ENCODE data around the gene FKBP7. TPM values are rescaled to one million over a fixed set of nuclear protein-coding genes. Genes with fewer than 3 reads are reported as not detected.

The FKBP7 gene
- total and polyA plus RNA-seq, 2 of the 13 experiments (the other 11 are each of a cell fraction or from before 2014, with no cell fraction given) = 12.4 to 14.8 TPM

DNA sequence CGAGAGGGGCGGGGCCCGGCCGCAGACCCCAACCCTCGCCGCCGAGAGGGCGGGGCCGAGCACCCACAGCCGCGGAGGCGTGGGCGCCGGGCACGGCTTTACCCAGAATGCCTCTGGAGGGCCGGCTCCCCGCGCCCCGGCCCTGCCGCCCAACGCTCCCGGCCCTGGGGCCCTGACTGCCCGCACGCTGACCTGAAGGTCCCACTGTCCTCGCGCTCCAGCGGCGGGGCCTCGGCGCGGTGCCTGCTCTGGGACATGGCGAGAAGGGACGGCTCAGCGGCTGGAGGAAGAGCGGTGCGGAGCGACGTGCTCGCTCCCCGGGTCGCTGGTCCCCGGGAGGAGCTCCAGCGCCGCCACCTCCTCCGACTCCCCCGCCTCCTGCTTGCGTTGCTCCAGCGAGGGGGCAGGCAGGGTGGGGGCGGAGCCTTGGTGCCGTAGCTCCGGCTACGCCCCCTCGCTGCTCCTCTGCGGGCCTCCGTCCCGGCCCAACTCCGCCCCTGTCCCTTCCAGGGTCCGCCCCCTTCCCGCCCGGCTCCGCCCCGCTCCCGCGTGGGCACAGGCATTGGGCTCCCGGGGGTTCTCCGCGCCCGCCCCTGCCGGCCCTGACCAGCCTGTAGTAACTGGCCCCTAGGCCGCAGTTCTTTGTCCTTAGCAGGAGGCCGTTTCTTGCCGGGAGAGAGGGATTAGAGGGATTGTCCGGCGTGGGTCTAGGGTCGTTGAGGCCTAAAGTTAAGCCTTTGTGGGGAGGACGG, 27.4 kb downstream of the FKBP7 start, which contains the start of the genes PJVK and PRKRA (continued):
- TF ChIP-seq, protein P1, sequence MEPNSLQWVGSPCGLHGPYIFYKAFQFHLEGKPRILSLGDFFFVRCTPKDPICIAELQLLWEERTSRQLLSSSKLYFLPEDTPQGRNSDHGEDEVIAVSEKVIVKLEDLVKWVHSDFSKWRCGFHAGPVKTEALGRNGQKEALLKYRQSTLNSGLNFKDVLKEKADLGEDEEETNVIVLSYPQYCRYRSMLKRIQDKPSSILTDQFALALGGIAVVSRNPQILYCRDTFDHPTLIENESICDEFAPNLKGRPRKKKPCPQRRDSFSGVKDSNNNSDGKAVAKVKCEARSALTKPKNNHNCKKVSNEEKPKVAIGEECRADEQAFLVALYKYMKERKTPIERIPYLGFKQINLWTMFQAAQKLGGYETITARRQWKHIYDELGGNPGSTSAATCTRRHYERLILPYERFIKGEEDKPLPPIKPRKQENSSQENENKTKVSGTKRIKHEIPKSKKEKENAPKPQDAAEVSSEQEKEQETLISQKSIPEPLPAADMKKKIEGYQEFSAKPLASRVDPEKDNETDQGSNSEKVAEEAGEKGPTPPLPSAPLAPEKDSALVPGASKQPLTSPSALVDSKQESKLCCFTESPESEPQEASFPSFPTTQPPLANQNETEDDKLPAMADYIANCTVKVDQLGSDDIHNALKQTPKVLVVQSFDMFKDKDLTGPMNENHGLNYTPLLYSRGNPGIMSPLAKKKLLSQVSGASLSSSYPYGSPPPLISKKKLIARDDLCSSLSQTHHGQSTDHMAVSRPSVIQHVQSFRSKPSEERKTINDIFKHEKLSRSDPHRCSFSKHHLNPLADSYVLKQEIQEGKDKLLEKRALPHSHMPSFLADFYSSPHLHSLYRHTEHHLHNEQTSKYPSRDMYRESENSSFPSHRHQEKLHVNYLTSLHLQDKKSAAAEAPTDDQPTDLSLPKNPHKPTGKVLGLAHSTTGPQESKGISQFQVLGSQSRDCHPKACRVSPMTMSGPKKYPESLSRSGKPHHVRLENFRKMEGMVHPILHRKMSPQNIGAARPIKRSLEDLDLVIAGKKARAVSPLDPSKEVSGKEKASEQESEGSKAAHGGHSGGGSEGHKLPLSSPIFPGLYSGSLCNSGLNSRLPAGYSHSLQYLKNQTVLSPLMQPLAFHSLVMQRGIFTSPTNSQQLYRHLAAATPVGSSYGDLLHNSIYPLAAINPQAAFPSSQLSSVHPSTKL (CRISPR knock-in tag; IDR thresholded peaks at IDR 0.05) = peak; percentile 74
- TF ChIP-seq ESRRA (CRISPR knock-in tag; IDR thresholded peaks at IDR 0.05; ENCODE audit: low read depth) (peak; percentile 81), HNRNPL (IDR thresholded peaks at IDR 0.05; ENCODE audit: low read depth, low read length) (peak; percentile 76; the same call in 1 of the 2 replicates), ZNF441 (CRISPR knock-in tag; IDR thresholded peaks at IDR 0.05; ENCODE audit: borderline replicate concordance) (peak; percentile 80), ZSCAN29 (CRISPR knock-in tag; conservative IDR thresholded peaks at IDR 0.05) (peak; percentile 77; the same call in 1 of the 2 replicates), ZNF446 (CRISPR knock-in tag; IDR thresholded peaks at IDR 0.05) (peak; percentile 1; the same call in 1 of the 2 replicates), NPAS2 (CRISPR knock-in tag; IDR thresholded peaks at IDR 0.05; ENCODE audit: borderline replicate concordance) (no peak)
- TF ChIP-seq, protein P2, sequence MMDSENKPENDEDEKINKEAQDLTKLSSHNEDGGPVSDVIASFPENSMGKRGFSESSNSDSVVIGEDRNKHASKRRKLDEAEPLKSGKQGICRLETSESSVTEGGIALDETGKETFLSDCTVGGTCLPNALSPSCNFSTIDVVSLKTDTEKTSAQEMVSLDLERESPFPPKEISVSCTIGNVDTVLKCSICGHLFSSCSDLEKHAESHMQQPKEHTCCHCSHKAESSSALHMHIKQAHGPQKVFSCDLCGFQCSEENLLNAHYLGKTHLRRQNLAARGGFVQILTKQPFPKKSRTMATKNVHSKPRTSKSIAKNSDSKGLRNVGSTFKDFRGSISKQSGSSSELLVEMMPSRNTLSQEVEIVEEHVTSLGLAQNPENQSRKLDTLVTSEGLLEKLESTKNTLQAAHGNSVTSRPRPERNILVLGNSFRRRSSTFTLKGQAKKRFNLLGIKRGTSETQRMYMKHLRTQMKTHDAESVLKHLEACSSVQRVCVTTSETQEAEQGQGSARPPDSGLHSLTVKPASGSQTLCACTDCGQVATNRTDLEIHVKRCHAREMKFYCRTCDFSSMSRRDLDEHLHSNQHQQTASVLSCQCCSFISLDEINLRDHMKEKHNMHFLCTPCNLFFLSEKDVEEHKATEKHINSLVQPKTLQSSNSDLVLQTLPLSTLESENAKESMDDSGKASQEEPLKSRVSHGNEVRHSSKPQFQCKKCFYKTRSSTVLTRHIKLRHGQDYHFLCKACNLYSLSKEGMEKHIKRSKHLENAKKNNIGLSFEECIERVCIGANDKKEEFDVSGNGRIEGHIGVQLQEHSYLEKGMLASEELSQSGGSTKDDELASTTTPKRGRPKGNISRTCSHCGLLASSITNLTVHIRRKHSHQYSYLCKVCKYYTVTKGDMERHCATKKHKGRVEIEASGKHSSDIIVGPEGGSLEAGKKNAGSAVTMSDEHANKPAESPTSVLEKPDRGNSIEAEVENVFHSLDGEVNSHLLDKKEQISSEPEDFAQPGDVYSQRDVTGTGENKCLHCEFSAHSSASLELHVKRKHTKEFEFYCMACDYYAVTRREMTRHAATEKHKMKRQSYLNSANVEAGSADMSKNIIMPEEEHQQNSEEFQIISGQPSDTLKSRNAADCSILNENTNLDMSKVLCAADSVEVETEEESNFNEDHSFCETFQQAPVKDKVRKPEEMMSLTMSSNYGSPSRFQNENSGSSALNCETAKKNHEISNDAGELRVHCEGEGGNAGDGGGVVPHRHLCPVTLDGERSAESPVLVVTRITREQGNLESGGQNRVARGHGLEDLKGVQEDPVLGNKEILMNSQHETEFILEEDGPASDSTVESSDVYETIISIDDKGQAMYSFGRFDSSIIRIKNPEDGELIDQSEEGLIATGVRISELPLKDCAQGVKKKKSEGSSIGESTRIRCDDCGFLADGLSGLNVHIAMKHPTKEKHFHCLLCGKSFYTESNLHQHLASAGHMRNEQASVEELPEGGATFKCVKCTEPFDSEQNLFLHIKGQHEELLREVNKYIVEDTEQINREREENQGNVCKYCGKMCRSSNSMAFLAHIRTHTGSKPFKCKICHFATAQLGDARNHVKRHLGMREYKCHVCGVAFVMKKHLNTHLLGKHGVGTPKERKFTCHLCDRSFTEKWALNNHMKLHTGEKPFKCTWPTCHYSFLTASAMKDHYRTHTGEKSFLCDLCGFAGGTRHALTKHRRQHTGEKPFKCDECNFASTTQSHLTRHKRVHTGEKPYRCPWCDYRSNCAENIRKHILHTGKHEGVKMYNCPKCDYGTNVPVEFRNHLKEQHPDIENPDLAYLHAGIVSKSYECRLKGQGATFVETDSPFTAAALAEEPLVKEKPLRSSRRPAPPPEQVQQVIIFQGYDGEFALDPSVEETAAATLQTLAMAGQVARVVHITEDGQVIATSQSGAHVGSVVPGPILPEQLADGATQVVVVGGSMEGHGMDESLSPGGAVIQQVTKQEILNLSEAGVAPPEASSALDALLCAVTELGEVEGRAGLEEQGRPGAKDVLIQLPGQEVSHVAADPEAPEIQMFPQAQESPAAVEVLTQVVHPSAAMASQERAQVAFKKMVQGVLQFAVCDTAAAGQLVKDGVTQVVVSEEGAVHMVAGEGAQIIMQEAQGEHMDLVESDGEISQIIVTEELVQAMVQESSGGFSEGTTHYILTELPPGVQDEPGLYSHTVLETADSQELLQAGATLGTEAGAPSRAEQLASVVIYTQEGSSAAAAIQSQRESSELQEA (CRISPR knock-in tag; IDR thresholded peaks at IDR 0.05; ENCODE audit: not compliant biosample characterization) = peak; percentile 72
- TF ChIP-seq, protein P3, sequence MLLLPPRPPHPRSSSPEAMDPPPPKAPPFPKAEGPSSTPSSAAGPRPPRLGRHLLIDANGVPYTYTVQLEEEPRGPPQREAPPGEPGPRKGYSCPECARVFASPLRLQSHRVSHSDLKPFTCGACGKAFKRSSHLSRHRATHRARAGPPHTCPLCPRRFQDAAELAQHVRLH (CRISPR knock-in tag; IDR thresholded peaks at IDR 0.05; ENCODE audit: borderline replicate concordance, low read depth) = peak; percentile 95; the same call in 1 of the 2 replicates
- TF ChIP-seq, protein P4, sequence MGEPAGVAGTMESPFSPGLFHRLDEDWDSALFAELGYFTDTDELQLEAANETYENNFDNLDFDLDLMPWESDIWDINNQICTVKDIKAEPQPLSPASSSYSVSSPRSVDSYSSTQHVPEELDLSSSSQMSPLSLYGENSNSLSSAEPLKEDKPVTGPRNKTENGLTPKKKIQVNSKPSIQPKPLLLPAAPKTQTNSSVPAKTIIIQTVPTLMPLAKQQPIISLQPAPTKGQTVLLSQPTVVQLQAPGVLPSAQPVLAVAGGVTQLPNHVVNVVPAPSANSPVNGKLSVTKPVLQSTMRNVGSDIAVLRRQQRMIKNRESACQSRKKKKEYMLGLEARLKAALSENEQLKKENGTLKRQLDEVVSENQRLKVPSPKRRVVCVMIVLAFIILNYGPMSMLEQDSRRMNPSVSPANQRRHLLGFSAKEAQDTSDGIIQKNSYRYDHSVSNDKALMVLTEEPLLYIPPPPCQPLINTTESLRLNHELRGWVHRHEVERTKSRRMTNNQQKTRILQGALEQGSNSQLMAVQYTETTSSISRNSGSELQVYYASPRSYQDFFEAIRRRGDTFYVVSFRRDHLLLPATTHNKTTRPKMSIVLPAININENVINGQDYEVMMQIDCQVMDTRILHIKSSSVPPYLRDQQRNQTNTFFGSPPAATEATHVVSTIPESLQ (CRISPR knock-in tag; conservative IDR thresholded peaks at IDR 0.05) = no peak
- TF ChIP-seq, protein P5, sequence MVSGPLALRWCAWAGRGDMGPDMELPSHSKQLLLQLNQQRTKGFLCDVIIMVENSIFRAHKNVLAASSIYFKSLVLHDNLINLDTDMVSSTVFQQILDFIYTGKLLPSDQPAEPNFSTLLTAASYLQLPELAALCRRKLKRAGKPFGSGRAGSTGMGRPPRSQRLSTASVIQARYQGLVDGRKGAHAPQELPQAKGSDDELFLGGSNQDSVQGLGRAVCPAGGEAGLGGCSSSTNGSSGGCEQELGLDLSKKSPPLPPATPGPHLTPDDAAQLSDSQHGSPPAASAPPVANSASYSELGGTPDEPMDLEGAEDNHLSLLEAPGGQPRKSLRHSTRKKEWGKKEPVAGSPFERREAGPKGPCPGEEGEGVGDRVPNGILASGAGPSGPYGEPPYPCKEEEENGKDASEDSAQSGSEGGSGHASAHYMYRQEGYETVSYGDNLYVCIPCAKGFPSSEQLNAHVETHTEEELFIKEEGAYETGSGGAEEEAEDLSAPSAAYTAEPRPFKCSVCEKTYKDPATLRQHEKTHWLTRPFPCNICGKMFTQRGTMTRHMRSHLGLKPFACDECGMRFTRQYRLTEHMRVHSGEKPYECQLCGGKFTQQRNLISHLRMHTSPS (CRISPR knock-in tag; IDR thresholded peaks at IDR 0.05; ENCODE audit: low read depth) = no peak; the same call in none of the 2 replicates
